ENCODE data around the gene LRRC23.

The LRRC23 gene

GRCh38 chr12:6942331-6942665 is 37.7 kb downstream of the LRRC23 start:
- in situ Hi-C loops (cut with HindIII; ENCODE audit: low sequenced_read_pairs), result no loop called here

- in situ Hi-C loops (cut with HindIII; ENCODE audit: low sequenced_read_pairs), result no loop called here
These were observed 38.7 kb downstream of the LRRC23 start for GRCh38 chr12:6943389-6943721.

- in situ Hi-C loops (cut with HindIII; ENCODE audit: low sequenced_read_pairs), result no loop called here
These were observed 39.2 kb downstream of the LRRC23 start, which contains the start of the genes C12orf57 and RNU7-1 for GRCh38 chr12:6943722-6944380. Gene C12orf57, plus strand, starts transcription at chr12:6944022. Its CDS starts 100 bp downstream, at chr12:6944122. Gene RNU7-1, plus strand, starts transcription at chr12:6943816.

- in situ Hi-C loops (cut with HindIII; ENCODE audit: low sequenced_read_pairs), result no loop called here
These were observed 40.0 kb downstream of the LRRC23 start for GRCh38 chr12:6944381-6945186.

- in situ Hi-C loops (cut with HindIII; ENCODE audit: low sequenced_read_pairs), result no loop called here
These were observed 41.0 kb downstream of the LRRC23 start for GRCh38 chr12:6945613-6946012.

GRCh38 chr12:6946033-6946919 is 41.7 kb downstream of the LRRC23 start:
- in situ Hi-C loops (cut with HindIII; ENCODE audit: low sequenced_read_pairs), result no loop called here

GRCh38 chr12:6946920-6947374 is 42.3 kb downstream of the LRRC23 start:
- in situ Hi-C loops (cut with HindIII; ENCODE audit: low sequenced_read_pairs), result no loop called here

GRCh38 chr12:6947615-6948014 is 43.0 kb downstream of the LRRC23 start:
- in situ Hi-C loops (cut with HindIII; ENCODE audit: low sequenced_read_pairs), result no loop called here

- in situ Hi-C loops (cut with HindIII; ENCODE audit: low sequenced_read_pairs), result no loop called here
These were observed 44.4 kb downstream of the LRRC23 start for GRCh38 chr12:6948873-6949594.

- in situ Hi-C loops (cut with HindIII; ENCODE audit: low sequenced_read_pairs), result no loop called here
These were observed 45.8 kb downstream of the LRRC23 start for GRCh38 chr12:6950401-6950801.

- in situ Hi-C loops (cut with HindIII; ENCODE audit: low sequenced_read_pairs), result no loop called here
These were observed 46.4 kb downstream of the LRRC23 start, which contains the start of gene PTPN6 for GRCh38 chr12:6950811-6951540. Gene PTPN6, plus strand, starts transcription at chr12:6951356. Its CDS starts 157 bp downstream, at chr12:6951513.

GRCh38 chr12:6951551-6952120 is 47.0 kb downstream of the LRRC23 start:
- in situ Hi-C loops (cut with HindIII; ENCODE audit: low sequenced_read_pairs), result no loop called here

- in situ Hi-C loops (cut with HindIII; ENCODE audit: low sequenced_read_pairs), result no loop called here
These were observed 47.7 kb downstream of the LRRC23 start for GRCh38 chr12:6952121-6952862.

GRCh38 chr12:6952863-6953441 is 48.3 kb downstream of the LRRC23 start:
- in situ Hi-C loops (cut with HindIII; ENCODE audit: low sequenced_read_pairs), result no loop called here

GRCh38 chr12:6953442-6954315 is 49.1 kb downstream of the LRRC23 start:
- in situ Hi-C loops (cut with HindIII; ENCODE audit: low sequenced_read_pairs), result no loop called here

GRCh38 chr12:6954316-6955107 is 49.9 kb downstream of the LRRC23 start:
- in situ Hi-C loops (cut with HindIII; ENCODE audit: low sequenced_read_pairs), result no loop called here

All from DLD1 (cell line).